Endothelial cell of umbilical vein (primary cell): ENCODE data around the gene PDCD2L. TPM values are rescaled to one million over a fixed set of nuclear protein-coding genes. Genes with fewer than 3 reads are reported as not detected.
"Not testable (repeated sequence)": the region's sequence is repeated elsewhere in the genome, so short reads cannot be mapped to it uniquely, and the experiment has no call there.

Source experiments
- BruUV-seq: library from RNA; stranded (reverse); fragments of 400-500 nt; replicated peaks from 2 replicates; lab custom pipeline; 2021; lab: Mats Ljungman, UMichigan
- CTCF ChIA-PET: fragments of 300-600, 350-600 bp; sonication (Branson Sonifier 250); formaldehyde crosslinking; loops from one replicate; lab custom pipeline; 2021; ENCODE audit warnings: antibody characterized with exemption, inconsistent platforms; lab: Charles Lee
- POLR2A ChIA-PET: fragments of 300-600, 350-600 bp; sonication (Branson Sonifier 250); formaldehyde crosslinking; loops from one replicate; lab custom pipeline; 2021; ENCODE audit warnings: antibody characterized with exemption, inconsistent platforms; lab: Charles Lee
- DNase-seq: peaks from one replicate; pipeline ENCODE4 v3.0.0-alpha.2; 2011; ENCODE audit warnings: low read depth, low spot score
- FAIRE-seq: peaks from 2 replicates; lab custom pipeline; 2011; peaks lifted over from hg19 to GRCh38; lab: Jason Lieb, UNC
- H2AFZ ChIP-seq: 2 replicates; pipeline ENCODE4 v1.6.0; 2012; ENCODE audit warnings: low read depth, low read length, control low read depth, inconsistent platforms
- H3K27ac ChIP-seq: 2 replicates; pipeline ENCODE4 v1.5.1; 2011; ENCODE audit warnings: low read depth, mild to moderate bottlenecking, control low read depth, low read length, moderate library complexity; ENCODE audit not compliant: insufficient read depth
- H3K27me3 ChIP-seq, 2 experiments: 2 replicates each; pipeline versions ENCODE4 v1.6.0 to v1.6.1; 2011; ENCODE audit warnings: low read length in 2 of 2, mixed read lengths in 1 of 2; ENCODE audit not compliant: control insufficient read depth in 2 of 2, insufficient read depth in 2 of 2
- H3K36me3 ChIP-seq, 2 experiments: 2 replicates in 1 of 2; 3 replicates in 1 of 2; pipeline ENCODE4 v1.5.1; 2011; ENCODE audit warnings: low read length in 2 of 2, mild to moderate bottlenecking in 1 of 2, moderate library complexity in 1 of 2; ENCODE audit not compliant: control insufficient read depth in 2 of 2, insufficient read depth in 2 of 2; ENCODE audit errors: extremely low read depth in 1 of 2
- H3K4me1 ChIP-seq: 3 replicates; pipeline ENCODE4 v1.5.1; 2011; ENCODE audit warnings: mild to moderate bottlenecking, low read length; ENCODE audit not compliant: control insufficient read depth, insufficient read depth; ENCODE audit errors: extremely low read depth
- H3K4me2 ChIP-seq: 2 replicates; pipeline ENCODE4 v1.6.1; 2011; ENCODE audit warnings: low read length, control low read depth, mixed read lengths; ENCODE audit not compliant: insufficient read depth
- H3K4me3 ChIP-seq, 3 experiments: fragments of 200-600 bp in 1 of 3; sonication (generic), shearing (Covaris generic) in 1 of 3; replicated peaks in 1 of 3; 2 replicates each; pipeline ENCODE4 v1.5.1; 2011 to 2016; ENCODE audit warnings: control low read depth in 3 of 3, low read length in 3 of 3, mild to moderate bottlenecking in 2 of 3, inconsistent platforms in 1 of 3, low read depth in 1 of 3, moderate library complexity in 1 of 3; ENCODE audit not compliant: insufficient read depth in 1 of 3
- H3K79me2 ChIP-seq: 2 replicates; pipeline ENCODE4 v1.6.0; 2012; ENCODE audit warnings: low read length, inconsistent platforms; ENCODE audit not compliant: control insufficient read depth, insufficient read depth
- H3K9ac ChIP-seq: replicated peaks from 2 replicates; pipeline ENCODE3; 2011; ENCODE audit warnings: low read length, control low read depth; ENCODE audit not compliant: insufficient read depth; ENCODE audit errors: extremely low read depth
- H3K9me1 ChIP-seq: replicated peaks from 3 replicates; pipeline ENCODE4 v1.6.0; 2011; ENCODE audit warnings: mild to moderate bottlenecking, low read length; ENCODE audit not compliant: control insufficient read depth, insufficient read depth; ENCODE audit errors: extremely low read depth
- H3K9me3 ChIP-seq: replicated peaks from 2 replicates; pipeline ENCODE4 v1.5.1; 2012; ENCODE audit warnings: low read length, inconsistent platforms; ENCODE audit not compliant: control insufficient read depth, insufficient read depth
- H4K20me1 ChIP-seq: replicated peaks from 2 replicates; pipeline ENCODE3; 2011; ENCODE audit warnings: mild to moderate bottlenecking, low read length; ENCODE audit not compliant: control insufficient read depth, insufficient read depth; ENCODE audit errors: extremely low read depth
- EZH2 ChIP-seq: IDR thresholded peaks from 2 replicates; pipeline ENCODE4 v1.6.1; 2012; ENCODE audit warnings: borderline replicate concordance, low read depth, mild to moderate bottlenecking, moderate library complexity, low read length, inconsistent platforms; ENCODE audit not compliant: severe bottlenecking
- FOS ChIP-seq: IDR thresholded peaks from 2 replicates; pipeline ENCODE4 v1.6.1; 2011; ENCODE audit warnings: mild to moderate bottlenecking, low read length, moderate library complexity, borderline replicate concordance; ENCODE audit not compliant: insufficient read depth
- GATA2 ChIP-seq: IDR thresholded peaks from 2 replicates; pipeline ENCODE4 v1.7.0; 2011; ENCODE audit warnings: low read depth, mild to moderate bottlenecking, moderate library complexity, mixed read lengths, low read length; ENCODE audit not compliant: insufficient read length, insufficient read depth
- JUN ChIP-seq: IDR thresholded peaks from 2 replicates; pipeline ENCODE4 v1.6.1; 2011; ENCODE audit warnings: borderline replicate concordance, low read depth; ENCODE audit not compliant: insufficient read length, insufficient read depth
- MYC ChIP-seq: IDR thresholded peaks from one replicate; pipeline ENCODE4 v1.6.1; 2011; ENCODE audit warnings: mild to moderate bottlenecking, low read depth, low read length
- POLR2A ChIP-seq: IDR thresholded peaks from 2 replicates; pipeline ENCODE4 v1.6.1; 2012; ENCODE audit warnings: low read depth, mild to moderate bottlenecking, control low read depth, low read length
- POLR2AphosphoS5 ChIP-seq: IDR thresholded peaks from 2 replicates; pipeline ENCODE4 v1.6.1; 2012; ENCODE audit warnings: low read depth, mild to moderate bottlenecking, control low read depth, low read length, moderate library complexity; ENCODE audit not compliant: insufficient read depth
- dilution Hi-C: fragments of 300-500 bp; cut with MboI; formaldehyde crosslinking; loops from one replicate; pipeline ENCODE4 v1.15.0; 2019; ENCODE audit warnings: low sequenced_read_pairs; ENCODE audit not compliant: extremely low pct_ligation_motif_present
- intact Hi-C: fragments of 100-400 bp; cut with micrococcal nuclease; formaldehyde crosslinking; loops from one replicate; pipeline ENCODE4 v1.10.0; 2022
- polyA plus RNA-seq, 4 experiments: library from polyadenylated mRNA; depleted of rRNA in 3 of 4; stranded (reverse) in 3 of 4; unstranded in 1 of 4; fragments of >200 nt; gene quantifications; 2 replicates each; pipeline versions ENCODE4 v1.2.1 to v1.2.3, GENCODE V29; 2011 to 2012; ENCODE audit warnings: missing spikeins in 1 of 4
- total RNA-seq: library from RNA; stranded (reverse); gene quantifications from 2 replicates; pipeline ENCODE4 v1.2.3, GENCODE V29; 2021
- TF ChIP-seq, protein P1 (sequence below): IDR thresholded peaks from 2 replicates; pipeline ENCODE4 v1.6.1; 2011; ENCODE audit not compliant: insufficient read depth, insufficient read length
- TF ChIP-seq, protein P2 (sequence below), 2 donors: IDR thresholded peaks; 1 replicate in 1 of 2; 2 replicates in 1 of 2; pipeline ENCODE4 v1.5.1; 2011; ENCODE audit warnings: low read length in 2 of 2, mild to moderate bottlenecking in 2 of 2, moderate library complexity in 2 of 2, control low read depth in 1 of 2, inconsistent platforms in 1 of 2, low read depth in 1 of 2; ENCODE audit not compliant: insufficient read depth in 1 of 2; ENCODE audit errors: extremely low read depth in 1 of 2

Gene PDCD2L
- total and polyA plus RNA-seq, 2 donors (not counting 3 experiments of a cell fraction or from before 2014, with no cell fraction given), result 12.4 to 20.3 TPM

DNA sequence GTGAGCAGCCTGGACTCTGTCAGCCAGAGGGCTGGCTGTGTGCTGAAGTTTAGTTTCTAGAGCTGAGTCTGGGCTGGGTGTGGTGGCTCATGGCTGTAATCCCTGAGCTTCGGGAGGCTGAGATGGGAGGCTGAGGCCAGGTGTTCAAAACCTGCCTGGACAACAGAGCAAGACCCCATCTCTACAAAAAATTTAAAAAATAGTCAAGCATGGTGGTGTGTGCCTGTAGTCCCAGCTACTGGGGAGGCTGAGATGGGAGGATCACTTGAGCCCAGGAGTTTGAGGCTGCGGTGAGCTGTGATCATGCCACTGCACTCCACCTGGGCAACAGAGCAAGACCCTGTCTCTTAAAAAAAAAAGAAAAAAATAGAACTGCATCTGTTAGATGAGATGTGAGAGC lies 15.5 kb upstream of the PDCD2L start:
- H3K79me2 ChIP-seq, H3K9me3 ChIP-seq, H3K4me3 ChIP-seq, intact Hi-C loops, BruUV-seq, H3K9ac ChIP-seq, H3K4me2 ChIP-seq, H3K4me1 ChIP-seq, H4K20me1 ChIP-seq, H3K27me3 ChIP-seq, FAIRE-seq, dilution Hi-C loops, H3K27ac ChIP-seq, H2AFZ ChIP-seq, DNase-seq, H3K9me1 ChIP-seq, CTCF ChIA-PET: not testable (repeated sequence)
- H3K36me3 ChIP-seq, result peaks cover 18 to 31% of the 10 kb centered on the region in 2 experiments
- POLR2A ChIA-PET, result interaction anchor here (0.5 kb wide), 1 partner anchor 51 kb away, joined by 4 read pairs; no protein-coding TSS in a partner anchor

DNA sequence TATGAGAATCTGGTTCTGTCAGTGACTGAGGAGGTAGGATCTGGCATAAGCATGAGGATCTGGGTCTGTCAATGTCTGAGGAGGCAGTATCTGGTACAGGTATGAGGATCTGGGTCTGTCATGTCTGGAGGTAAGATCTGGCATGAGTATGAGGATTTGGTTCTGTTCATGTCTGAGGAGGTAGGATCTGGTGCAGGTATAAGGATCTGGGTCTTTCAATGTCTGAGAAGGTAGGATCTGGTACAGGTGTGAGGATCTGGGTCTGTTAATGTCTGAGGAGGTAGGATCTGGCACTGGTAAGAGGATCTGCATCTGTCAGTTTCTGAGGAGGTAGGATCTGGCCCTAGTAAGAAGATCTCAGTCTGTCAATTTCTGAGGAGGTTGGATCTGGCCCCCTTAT lies 12.4 kb upstream of the PDCD2L start:
- POLR2A ChIA-PET, result no interaction called here
- H3K79me2 ChIP-seq, result no peaks in the 10 kb centered on the region
- dilution Hi-C loops (no loop called here), intact Hi-C loops (no loop called here)
- BruUV-seq, result no TSS peak
- no peaks in the 10 kb centered on the region for H3K27me3 ChIP-seq
- no peak overlapping the region for H3K4me2 ChIP-seq
- TF ChIP-seq FOS (no peak), POLR2A (no peak), POLR2AphosphoS5 (no peak), JUN (no peak), EZH2 (no peak), GATA2 (no peak), MYC (no peak)
- TF ChIP-seq, protein P1, sequence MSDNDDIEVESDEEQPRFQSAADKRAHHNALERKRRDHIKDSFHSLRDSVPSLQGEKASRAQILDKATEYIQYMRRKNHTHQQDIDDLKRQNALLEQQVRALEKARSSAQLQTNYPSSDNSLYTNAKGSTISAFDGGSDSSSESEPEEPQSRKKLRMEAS, result no peak
- TF ChIP-seq, protein P2, sequence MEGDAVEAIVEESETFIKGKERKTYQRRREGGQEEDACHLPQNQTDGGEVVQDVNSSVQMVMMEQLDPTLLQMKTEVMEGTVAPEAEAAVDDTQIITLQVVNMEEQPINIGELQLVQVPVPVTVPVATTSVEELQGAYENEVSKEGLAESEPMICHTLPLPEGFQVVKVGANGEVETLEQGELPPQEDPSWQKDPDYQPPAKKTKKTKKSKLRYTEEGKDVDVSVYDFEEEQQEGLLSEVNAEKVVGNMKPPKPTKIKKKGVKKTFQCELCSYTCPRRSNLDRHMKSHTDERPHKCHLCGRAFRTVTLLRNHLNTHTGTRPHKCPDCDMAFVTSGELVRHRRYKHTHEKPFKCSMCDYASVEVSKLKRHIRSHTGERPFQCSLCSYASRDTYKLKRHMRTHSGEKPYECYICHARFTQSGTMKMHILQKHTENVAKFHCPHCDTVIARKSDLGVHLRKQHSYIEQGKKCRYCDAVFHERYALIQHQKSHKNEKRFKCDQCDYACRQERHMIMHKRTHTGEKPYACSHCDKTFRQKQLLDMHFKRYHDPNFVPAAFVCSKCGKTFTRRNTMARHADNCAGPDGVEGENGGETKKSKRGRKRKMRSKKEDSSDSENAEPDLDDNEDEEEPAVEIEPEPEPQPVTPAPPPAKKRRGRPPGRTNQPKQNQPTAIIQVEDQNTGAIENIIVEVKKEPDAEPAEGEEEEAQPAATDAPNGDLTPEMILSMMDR (IDR thresholded peaks at IDR 0.05; ENCODE audit: extremely low read depth in 1 of 2, insufficient read depth in 1 of 2, low read depth in 1 of 2, low read length in 2 of 2), result no peak
- H3K4me1 ChIP-seq, result no peaks in the 10 kb centered on the region
- H4K20me1 ChIP-seq, result no peaks in the 10 kb centered on the region
- H3K36me3 ChIP-seq, result peaks cover 18 to 39% of the 10 kb centered on the region in 2 experiments
- DNase-seq (peak; percentile 14), FAIRE-seq (no peak)
- H2AFZ ChIP-seq, result no peak overlapping the region
- no peak overlapping the region for H3K9ac ChIP-seq
- no peak overlapping the region for H3K4me3 ChIP-seq
- no peak overlapping the region for H3K27ac ChIP-seq
- H3K9me1 ChIP-seq, result no peaks in the 10 kb centered on the region
- CTCF ChIA-PET, result no interaction called here
- H3K9me3 ChIP-seq, result no peaks in the 10 kb centered on the region
